Measurements from ENCODE around the gene PACS1.

PACS1 gene

GRCh38 chr11:66187453-66187852 lies 117.4 kb downstream of the PACS1 start:
- DNase-seq (ENCODE audit: low spot score), result no peak

- DNase-seq (ENCODE audit: low spot score), result no peak
Measured at GRCh38 chr11:66188580-66188979, 118.5 kb downstream of the PACS1 start.

GRCh38 chr11:66189031-66189745 lies 119.1 kb downstream of the PACS1 start:
- no peak for DNase-seq (ENCODE audit: low spot score)

GRCh38 chr11:66190786-66191185 lies 120.7 kb downstream of the PACS1 start:
- no peak for DNase-seq (ENCODE audit: low spot score)

- no peak for DNase-seq (ENCODE audit: low spot score)
Measured at GRCh38 chr11:66192181-66192863, 122.2 kb downstream of the PACS1 start.

- no peak for DNase-seq (ENCODE audit: low spot score)
Measured at GRCh38 chr11:66194391-66194790, 124.3 kb downstream of the PACS1 start.

GRCh38 chr11:66195867-66196266 lies 125.8 kb downstream of the PACS1 start:
- no peak for DNase-seq (ENCODE audit: low spot score)

- no peak for DNase-seq (ENCODE audit: low spot score)
Measured at GRCh38 chr11:66203847-66204246, 133.8 kb downstream of the PACS1 start.

GRCh38 chr11:66204412-66204811 lies 134.3 kb downstream of the PACS1 start:
- DNase-seq (ENCODE audit: low spot score), result no peak

GRCh38 chr11:66207816-66208215 lies 137.7 kb downstream of the PACS1 start:
- DNase-seq (ENCODE audit: low spot score), result no peak

GRCh38 chr11:66211100-66211499 lies 141.0 kb downstream of the PACS1 start:
- no peak for DNase-seq (ENCODE audit: low spot score)

- no peak for DNase-seq (ENCODE audit: low spot score)
Measured at GRCh38 chr11:66216911-66217310, 146.8 kb downstream of the PACS1 start.

- DNase-seq (ENCODE audit: low spot score), result no peak
Measured at GRCh38 chr11:66218036-66218435, 148.0 kb downstream of the PACS1 start.

GRCh38 chr11:66218846-66219620 lies 149.0 kb downstream of the PACS1 start:
- DNase-seq (ENCODE audit: low spot score), result no peak

GRCh38 chr11:66219846-66220565 lies 149.9 kb downstream of the PACS1 start:
- DNase-seq (ENCODE audit: low spot score), result no peak

GRCh38 chr11:66220566-66220935 lies 150.5 kb downstream of the PACS1 start:
- DNase-seq (ENCODE audit: low spot score), result no peak

- no peak for DNase-seq (ENCODE audit: low spot score)
Measured at GRCh38 chr11:66221012-66221411, 150.9 kb downstream of the PACS1 start.

- no peak for DNase-seq (ENCODE audit: low spot score)
Measured at GRCh38 chr11:66221726-66222236, 151.7 kb downstream of the PACS1 start.

- DNase-seq (ENCODE audit: low spot score), result peak; percentile 95
Measured at GRCh38 chr11:66222358-66223149, 152.5 kb downstream of the PACS1 start.

GRCh38 chr11:66224226-66224855 lies 154.3 kb downstream of the PACS1 start:
- no peak for DNase-seq (ENCODE audit: low spot score)

- DNase-seq (ENCODE audit: low spot score), result no peak
Measured at GRCh38 chr11:66225066-66225465, 155.0 kb downstream of the PACS1 start.

Measured in iPS-NIHi11 (cell line).